ENCODE data around the gene ARL5A. TPM values are rescaled to one million over a fixed set of nuclear protein-coding genes. Genes with fewer than 3 reads are reported as not detected.

Gene ARL5A
- total and polyA plus RNA-seq, 9 of the 15 experiments (the other 6 are each of a cell fraction or from before 2014, with no cell fraction given) = 16.3 to 117 (median 88.4) TPM

DNA sequence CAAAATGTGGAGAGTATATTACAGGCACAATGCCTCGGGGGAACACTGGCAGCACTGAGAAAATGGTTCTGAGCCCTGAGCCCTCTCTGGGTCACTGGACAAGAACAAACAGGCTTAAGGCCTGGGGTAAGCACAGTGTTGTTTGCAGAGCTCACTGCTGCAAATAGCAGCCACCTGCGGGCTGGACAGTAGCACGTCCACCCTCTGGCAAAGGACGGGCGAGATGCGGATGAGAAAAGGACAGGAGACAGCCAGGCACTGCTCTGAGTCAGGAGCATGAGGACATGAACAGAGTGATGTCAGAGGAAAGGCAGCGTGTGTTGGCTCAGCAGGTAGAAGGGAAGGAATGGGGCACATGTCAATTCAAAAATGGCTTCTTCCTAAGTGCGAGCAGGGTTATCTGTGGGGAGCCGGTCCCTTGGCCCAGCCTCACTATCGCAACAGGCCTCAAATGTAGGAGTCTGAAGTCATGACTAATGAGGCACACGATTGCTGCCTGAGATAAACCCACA is 68.0 kb downstream of the ARL5A start (continued):
- TF ChIP-seq CHD7 (IDR thresholded peaks at IDR 0.05; ENCODE audit: low read depth, low read length) = no peak
- no peak for TF ChIP-seq ELF1 (tag; IDR thresholded peaks at IDR 0.05)
- TF ChIP-seq DEAF1 (CRISPR knock-in tag; IDR thresholded peaks at IDR 0.05) = no peak; the same call in 1 of the 2 replicates
- TF ChIP-seq ZNF408 (CRISPR knock-in tag; IDR thresholded peaks at IDR 0.05; ENCODE audit: low read depth) = no peak
- TF ChIP-seq L3MBTL2 (IDR thresholded peaks at IDR 0.05) = peak; percentile 93
- no peak for TF ChIP-seq ZNF277 (CRISPR knock-in tag; IDR thresholded peaks at IDR 0.05; ENCODE audit: borderline replicate concordance)
- TF ChIP-seq BRD9 (IDR thresholded peaks at IDR 0.05; ENCODE audit: low read depth, partially characterized antibody) = peak; percentile 85
- TF ChIP-seq TAL1 (IDR thresholded peaks at IDR 0.05) = peak; percentile 61
- TF ChIP-seq SUPT5H (IDR thresholded peaks at IDR 0.05) = no peak
- peak; percentile 84 for TF ChIP-seq ZNF175 (CRISPR knock-in tag; IDR thresholded peaks at IDR 0.05; ENCODE audit: low read depth)

Measured in K562 (cell line).